ENCODE results near the gene COX10.

COX10 gene

GRCh38 chr17:14198575-14198974 lies 129.3 kb downstream of the COX10 start:
- TF ChIP-seq, protein P1, sequence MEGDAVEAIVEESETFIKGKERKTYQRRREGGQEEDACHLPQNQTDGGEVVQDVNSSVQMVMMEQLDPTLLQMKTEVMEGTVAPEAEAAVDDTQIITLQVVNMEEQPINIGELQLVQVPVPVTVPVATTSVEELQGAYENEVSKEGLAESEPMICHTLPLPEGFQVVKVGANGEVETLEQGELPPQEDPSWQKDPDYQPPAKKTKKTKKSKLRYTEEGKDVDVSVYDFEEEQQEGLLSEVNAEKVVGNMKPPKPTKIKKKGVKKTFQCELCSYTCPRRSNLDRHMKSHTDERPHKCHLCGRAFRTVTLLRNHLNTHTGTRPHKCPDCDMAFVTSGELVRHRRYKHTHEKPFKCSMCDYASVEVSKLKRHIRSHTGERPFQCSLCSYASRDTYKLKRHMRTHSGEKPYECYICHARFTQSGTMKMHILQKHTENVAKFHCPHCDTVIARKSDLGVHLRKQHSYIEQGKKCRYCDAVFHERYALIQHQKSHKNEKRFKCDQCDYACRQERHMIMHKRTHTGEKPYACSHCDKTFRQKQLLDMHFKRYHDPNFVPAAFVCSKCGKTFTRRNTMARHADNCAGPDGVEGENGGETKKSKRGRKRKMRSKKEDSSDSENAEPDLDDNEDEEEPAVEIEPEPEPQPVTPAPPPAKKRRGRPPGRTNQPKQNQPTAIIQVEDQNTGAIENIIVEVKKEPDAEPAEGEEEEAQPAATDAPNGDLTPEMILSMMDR (conservative IDR thresholded peaks at IDR 0.05), result no peak
- TF ChIP-seq ZFX (IDR thresholded peaks at IDR 0.05), result no peak
- H3K27ac ChIP-seq, result no peak overlapping the region

- no peak for TF ChIP-seq ZFX (IDR thresholded peaks at IDR 0.05)
- TF ChIP-seq, protein P1 (conservative IDR thresholded peaks at IDR 0.05), result no peak
- no peak overlapping the region; the same call in 1 of the 2 replicates for H3K27ac ChIP-seq
Observed at GRCh38 chr17:14199601-14200000, 130.3 kb downstream of the COX10 start.

GRCh38 chr17:14200354-14200753 lies 131.1 kb downstream of the COX10 start:
- TF ChIP-seq, protein P1 (conservative IDR thresholded peaks at IDR 0.05), result no peak
- TF ChIP-seq ZFX (IDR thresholded peaks at IDR 0.05), result no peak

DNA sequence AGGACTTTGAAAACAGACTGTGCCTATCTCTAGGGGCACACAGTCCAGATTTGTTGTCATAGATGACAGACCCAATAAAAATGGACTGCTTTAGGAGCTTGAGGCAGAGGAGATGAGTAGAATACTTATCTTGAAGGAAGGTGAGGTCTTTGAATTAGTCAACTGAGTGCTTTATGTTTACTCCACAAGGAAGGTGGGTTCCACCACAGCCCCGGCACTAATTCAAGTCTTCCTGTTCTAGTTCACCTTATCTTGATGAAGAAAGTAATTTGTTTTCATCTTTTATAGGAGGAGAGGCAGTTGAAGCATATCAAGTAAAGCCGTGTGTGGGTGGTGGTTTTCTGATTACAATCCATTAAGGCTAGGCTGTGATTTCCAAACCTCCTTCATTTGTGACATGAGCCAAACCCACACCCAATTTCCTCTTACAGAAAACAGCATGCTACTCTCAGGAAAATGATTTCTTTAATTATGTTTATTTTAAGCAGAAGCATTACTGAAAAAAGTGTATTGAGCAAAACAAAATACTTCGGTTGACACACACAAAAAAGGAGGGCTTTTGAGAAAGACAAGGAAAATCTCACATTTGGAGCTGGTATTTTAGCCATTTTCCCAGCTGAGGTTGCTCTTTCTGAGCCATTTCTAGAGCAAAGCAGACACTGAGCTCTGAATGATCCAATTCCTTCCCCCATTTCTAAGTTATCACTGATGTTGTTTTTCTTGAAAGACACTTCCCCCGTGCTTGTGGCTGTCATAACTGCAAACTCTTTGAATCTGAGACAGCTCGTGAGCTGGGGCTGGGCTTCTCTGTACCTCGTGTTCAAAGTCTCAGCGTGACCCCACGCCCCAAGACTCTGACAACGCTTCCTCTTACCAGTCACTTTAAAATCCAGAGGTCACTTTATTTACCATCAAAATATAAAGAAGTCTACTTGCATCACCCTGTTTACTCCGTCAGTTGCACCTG lies 132.0 kb downstream of the COX10 start:
- no peak for TF ChIP-seq ZFX (IDR thresholded peaks at IDR 0.05)
- TF ChIP-seq, protein P1 (conservative IDR thresholded peaks at IDR 0.05), result no peak

More at GRCh38 chr17:14200354-14200753, 131.1 kb downstream of the COX10 start:
- no peak overlapping the region; the same call in 1 of the 2 replicates for H3K27ac ChIP-seq

GRCh38 chr17:14201988-14202380 lies 132.7 kb downstream of the COX10 start:
- no peak for TF ChIP-seq ZFX (IDR thresholded peaks at IDR 0.05)
- TF ChIP-seq, protein P1 (conservative IDR thresholded peaks at IDR 0.05), result no peak
- H3K27ac ChIP-seq, result no peak overlapping the region

More for the DNA sequence above, 132.0 kb downstream of the COX10 start:
- no peak overlapping the region for H3K27ac ChIP-seq

DNA sequence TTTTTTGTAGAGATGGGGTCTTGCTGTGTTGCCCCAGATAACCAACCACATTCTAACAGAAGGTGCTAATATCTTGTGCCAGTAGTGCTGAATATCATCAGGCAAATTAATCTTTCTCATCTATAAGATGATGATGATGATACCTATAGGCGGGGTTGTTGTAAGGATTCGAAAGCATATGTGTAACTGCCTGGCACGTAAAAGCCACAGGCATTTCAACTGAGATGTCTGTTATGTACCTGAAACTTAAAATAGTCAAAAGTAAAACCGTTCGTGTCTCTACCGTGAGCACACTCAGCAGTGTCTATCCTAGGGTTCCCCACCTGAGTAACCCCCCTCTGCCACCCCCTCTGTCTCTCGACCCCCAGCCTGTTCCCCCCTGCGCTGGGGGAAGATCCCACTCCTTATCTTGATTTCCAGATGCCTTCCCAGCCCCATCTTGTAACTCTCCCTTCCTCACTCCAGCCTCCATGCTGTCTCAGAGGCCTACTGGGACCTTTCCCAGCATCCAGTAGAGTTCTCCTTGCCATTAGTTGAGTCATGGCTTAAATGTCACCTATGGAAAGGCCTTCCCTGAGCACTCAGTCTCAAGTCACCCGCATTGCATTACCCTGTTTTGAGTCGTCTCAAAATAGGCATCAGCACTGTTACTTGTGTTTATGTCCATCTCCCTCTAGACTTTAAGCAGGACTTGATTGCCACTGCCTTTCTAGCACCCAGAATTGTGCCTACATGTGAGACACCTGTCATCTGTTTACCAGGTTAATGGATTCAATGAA lies 133.3 kb downstream of the COX10 start:
- no peak overlapping the region for H3K27ac ChIP-seq
- TF ChIP-seq ZFX (IDR thresholded peaks at IDR 0.05), result no peak
- TF ChIP-seq, protein P1 (conservative IDR thresholded peaks at IDR 0.05), result no peak
